ENCODE measurements around the gene DBNDD1.

- no peak for TF ChIP-seq CTCF (IDR thresholded peaks at IDR 0.05)
- TF ChIP-seq ZFX (IDR thresholded peaks at IDR 0.05; ENCODE audit: borderline replicate concordance) = no peak
Measured at GRCh38 chr16:90022209-90023077, 3.2 kb upstream of the DBNDD1 start.

Measured in 22Rv1 (cell line).